22Rv1 (cell line): ENCODE measurements around the gene IER3.

Experiments used
- ZFX ChIP-seq: fragments of 450-650 bp; IDR thresholded peaks from 2 replicates; pipeline ENCODE4 v1.6.1; 2017; ENCODE audit warnings: antibody characterized with exemption, borderline replicate concordance
- TF ChIP-seq, protein P1 (sequence below): fragments of 450-650 bp; IDR thresholded peaks from 2 replicates; pipeline ENCODE4 v1.5.1; 2017; ENCODE audit warnings: mild to moderate bottlenecking

GRCh38 chr6:30792786-30793185, 48.4 kb upstream of the IER3 start:
- TF ChIP-seq, protein P1, sequence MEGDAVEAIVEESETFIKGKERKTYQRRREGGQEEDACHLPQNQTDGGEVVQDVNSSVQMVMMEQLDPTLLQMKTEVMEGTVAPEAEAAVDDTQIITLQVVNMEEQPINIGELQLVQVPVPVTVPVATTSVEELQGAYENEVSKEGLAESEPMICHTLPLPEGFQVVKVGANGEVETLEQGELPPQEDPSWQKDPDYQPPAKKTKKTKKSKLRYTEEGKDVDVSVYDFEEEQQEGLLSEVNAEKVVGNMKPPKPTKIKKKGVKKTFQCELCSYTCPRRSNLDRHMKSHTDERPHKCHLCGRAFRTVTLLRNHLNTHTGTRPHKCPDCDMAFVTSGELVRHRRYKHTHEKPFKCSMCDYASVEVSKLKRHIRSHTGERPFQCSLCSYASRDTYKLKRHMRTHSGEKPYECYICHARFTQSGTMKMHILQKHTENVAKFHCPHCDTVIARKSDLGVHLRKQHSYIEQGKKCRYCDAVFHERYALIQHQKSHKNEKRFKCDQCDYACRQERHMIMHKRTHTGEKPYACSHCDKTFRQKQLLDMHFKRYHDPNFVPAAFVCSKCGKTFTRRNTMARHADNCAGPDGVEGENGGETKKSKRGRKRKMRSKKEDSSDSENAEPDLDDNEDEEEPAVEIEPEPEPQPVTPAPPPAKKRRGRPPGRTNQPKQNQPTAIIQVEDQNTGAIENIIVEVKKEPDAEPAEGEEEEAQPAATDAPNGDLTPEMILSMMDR: no peak
- no peak for TF ChIP-seq ZFX
